Endothelial cell of umbilical vein (primary cell): ENCODE data around the gene TLR4. TPM values are rescaled to one million over a fixed set of nuclear protein-coding genes. Genes with fewer than 3 reads are reported as not detected.

Source experiments
- BruUV-seq: library from RNA; stranded (reverse); fragments of 400-500 nt; replicated peaks from 2 replicates; lab custom pipeline; 2021; lab: Mats Ljungman, UMichigan
- CTCF ChIA-PET: fragments of 300-600, 350-600 bp; sonication (Branson Sonifier 250); formaldehyde crosslinking; loops from one replicate; lab custom pipeline; 2021; ENCODE audit warnings: antibody characterized with exemption, inconsistent platforms; lab: Charles Lee
- POLR2A ChIA-PET: fragments of 300-600, 350-600 bp; sonication (Branson Sonifier 250); formaldehyde crosslinking; loops from one replicate; lab custom pipeline; 2021; ENCODE audit warnings: antibody characterized with exemption, inconsistent platforms; lab: Charles Lee
- DNase-seq: peaks from one replicate; pipeline ENCODE4 v3.0.0-alpha.2; 2011; ENCODE audit warnings: low read depth, low spot score
- FAIRE-seq: peaks from 2 replicates; lab custom pipeline; 2011; peaks lifted over from hg19 to GRCh38; lab: Jason Lieb, UNC
- H2AFZ ChIP-seq: 2 replicates; pipeline ENCODE4 v1.6.0; 2012; ENCODE audit warnings: low read depth, low read length, control low read depth, inconsistent platforms
- H3K27ac ChIP-seq: 2 replicates; pipeline ENCODE4 v1.5.1; 2011; ENCODE audit warnings: low read depth, mild to moderate bottlenecking, control low read depth, low read length, moderate library complexity; ENCODE audit not compliant: insufficient read depth
- H3K27me3 ChIP-seq, 2 experiments: 2 replicates each; pipeline versions ENCODE4 v1.6.0 to v1.6.1; 2011; ENCODE audit warnings: low read length in 2 of 2, mixed read lengths in 1 of 2; ENCODE audit not compliant: control insufficient read depth in 2 of 2, insufficient read depth in 2 of 2
- H3K36me3 ChIP-seq, 2 experiments: 2 replicates in 1 of 2; 3 replicates in 1 of 2; pipeline ENCODE4 v1.5.1; 2011; ENCODE audit warnings: low read length in 2 of 2, mild to moderate bottlenecking in 1 of 2, moderate library complexity in 1 of 2; ENCODE audit not compliant: control insufficient read depth in 2 of 2, insufficient read depth in 2 of 2; ENCODE audit errors: extremely low read depth in 1 of 2
- H3K4me1 ChIP-seq: 3 replicates; pipeline ENCODE4 v1.5.1; 2011; ENCODE audit warnings: mild to moderate bottlenecking, low read length; ENCODE audit not compliant: control insufficient read depth, insufficient read depth; ENCODE audit errors: extremely low read depth
- H3K4me2 ChIP-seq: 2 replicates; pipeline ENCODE4 v1.6.1; 2011; ENCODE audit warnings: low read length, control low read depth, mixed read lengths; ENCODE audit not compliant: insufficient read depth
- H3K4me3 ChIP-seq, 3 experiments: fragments of 200-600 bp in 1 of 3; sonication (generic), shearing (Covaris generic) in 1 of 3; replicated peaks in 1 of 3; 2 replicates each; pipeline ENCODE4 v1.5.1; 2011 to 2016; ENCODE audit warnings: control low read depth in 3 of 3, low read length in 3 of 3, mild to moderate bottlenecking in 2 of 3, inconsistent platforms in 1 of 3, low read depth in 1 of 3, moderate library complexity in 1 of 3; ENCODE audit not compliant: insufficient read depth in 1 of 3
- H3K79me2 ChIP-seq: 2 replicates; pipeline ENCODE4 v1.6.0; 2012; ENCODE audit warnings: low read length, inconsistent platforms; ENCODE audit not compliant: control insufficient read depth, insufficient read depth
- H3K9ac ChIP-seq: replicated peaks from 2 replicates; pipeline ENCODE3; 2011; ENCODE audit warnings: low read length, control low read depth; ENCODE audit not compliant: insufficient read depth; ENCODE audit errors: extremely low read depth
- H3K9me1 ChIP-seq: replicated peaks from 3 replicates; pipeline ENCODE4 v1.6.0; 2011; ENCODE audit warnings: mild to moderate bottlenecking, low read length; ENCODE audit not compliant: control insufficient read depth, insufficient read depth; ENCODE audit errors: extremely low read depth
- H3K9me3 ChIP-seq: replicated peaks from 2 replicates; pipeline ENCODE4 v1.5.1; 2012; ENCODE audit warnings: low read length, inconsistent platforms; ENCODE audit not compliant: control insufficient read depth, insufficient read depth
- H4K20me1 ChIP-seq: replicated peaks from 2 replicates; pipeline ENCODE3; 2011; ENCODE audit warnings: mild to moderate bottlenecking, low read length; ENCODE audit not compliant: control insufficient read depth, insufficient read depth; ENCODE audit errors: extremely low read depth
- CTCF ChIP-seq, 2 donors: IDR thresholded peaks; 1 replicate in 1 of 2; 2 replicates in 1 of 2; pipeline ENCODE4 v1.5.1; 2011; ENCODE audit warnings: low read length in 2 of 2, mild to moderate bottlenecking in 2 of 2, moderate library complexity in 2 of 2, control low read depth in 1 of 2, inconsistent platforms in 1 of 2, low read depth in 1 of 2; ENCODE audit not compliant: insufficient read depth in 1 of 2; ENCODE audit errors: extremely low read depth in 1 of 2
- EZH2 ChIP-seq: IDR thresholded peaks from 2 replicates; pipeline ENCODE4 v1.6.1; 2012; ENCODE audit warnings: borderline replicate concordance, low read depth, mild to moderate bottlenecking, moderate library complexity, low read length, inconsistent platforms; ENCODE audit not compliant: severe bottlenecking
- FOS ChIP-seq: IDR thresholded peaks from 2 replicates; pipeline ENCODE4 v1.6.1; 2011; ENCODE audit warnings: mild to moderate bottlenecking, low read length, moderate library complexity, borderline replicate concordance; ENCODE audit not compliant: insufficient read depth
- GATA2 ChIP-seq: IDR thresholded peaks from 2 replicates; pipeline ENCODE4 v1.7.0; 2011; ENCODE audit warnings: low read depth, mild to moderate bottlenecking, moderate library complexity, mixed read lengths, low read length; ENCODE audit not compliant: insufficient read length, insufficient read depth
- JUN ChIP-seq: IDR thresholded peaks from 2 replicates; pipeline ENCODE4 v1.6.1; 2011; ENCODE audit warnings: borderline replicate concordance, low read depth; ENCODE audit not compliant: insufficient read length, insufficient read depth
- MAX ChIP-seq: IDR thresholded peaks from 2 replicates; pipeline ENCODE4 v1.6.1; 2011; ENCODE audit not compliant: insufficient read depth, insufficient read length
- MYC ChIP-seq: IDR thresholded peaks from one replicate; pipeline ENCODE4 v1.6.1; 2011; ENCODE audit warnings: mild to moderate bottlenecking, low read depth, low read length
- POLR2A ChIP-seq: IDR thresholded peaks from 2 replicates; pipeline ENCODE4 v1.6.1; 2012; ENCODE audit warnings: low read depth, mild to moderate bottlenecking, control low read depth, low read length
- POLR2AphosphoS5 ChIP-seq: IDR thresholded peaks from 2 replicates; pipeline ENCODE4 v1.6.1; 2012; ENCODE audit warnings: low read depth, mild to moderate bottlenecking, control low read depth, low read length, moderate library complexity; ENCODE audit not compliant: insufficient read depth
- dilution Hi-C: fragments of 300-500 bp; cut with MboI; formaldehyde crosslinking; loops from one replicate; pipeline ENCODE4 v1.15.0; 2019; ENCODE audit warnings: low sequenced_read_pairs; ENCODE audit not compliant: extremely low pct_ligation_motif_present
- intact Hi-C: fragments of 100-400 bp; cut with micrococcal nuclease; formaldehyde crosslinking; loops from one replicate; pipeline ENCODE4 v1.10.0; 2022
- polyA plus RNA-seq, 4 experiments: library from polyadenylated mRNA; depleted of rRNA in 3 of 4; stranded (reverse) in 3 of 4; unstranded in 1 of 4; fragments of >200 nt; gene quantifications; 2 replicates each; pipeline versions ENCODE4 v1.2.1 to v1.2.3, GENCODE V29; 2011 to 2012; ENCODE audit warnings: missing spikeins in 1 of 4
- total RNA-seq: library from RNA; stranded (reverse); gene quantifications from 2 replicates; pipeline ENCODE4 v1.2.3, GENCODE V29; 2021

TLR4 gene
- total and polyA plus RNA-seq, 2 donors (not counting 3 experiments of a cell fraction or from before 2014, with no cell fraction given), result 18.2 to 38.6 TPM

- H3K4me3 ChIP-seq, result no peak overlapping the region
- intact Hi-C loops, result no loop called here
- no peaks in the 10 kb centered on the region for H3K36me3 ChIP-seq
- CTCF ChIA-PET, result no interaction called here
- DNase-seq (no peak), FAIRE-seq (no peak)
- H3K27me3 ChIP-seq, result no peaks in the 10 kb centered on the region
- no peak overlapping the region for H2AFZ ChIP-seq
- BruUV-seq, result no TSS peak
- POLR2A ChIA-PET, result no interaction called here
- H3K9me3 ChIP-seq, result no peaks in the 10 kb centered on the region
- TF ChIP-seq POLR2AphosphoS5, result no peak
- TF ChIP-seq JUN, result no peak
- no peak for TF ChIP-seq FOS
- TF ChIP-seq GATA2, result no peak
- TF ChIP-seq MYC, result no peak
- no peak for TF ChIP-seq MAX
- no peak for TF ChIP-seq EZH2
- no peak for TF ChIP-seq CTCF (IDR thresholded peaks at IDR 0.05; ENCODE audit: extremely low read depth in 1 of 2, insufficient read depth in 1 of 2, low read depth in 1 of 2, low read length in 2 of 2)
- TF ChIP-seq POLR2A, result no peak
- H3K4me1 ChIP-seq, result no peaks in the 10 kb centered on the region
- no peaks in the 10 kb centered on the region for H3K79me2 ChIP-seq
- H3K9ac ChIP-seq, result no peak overlapping the region
- dilution Hi-C loops, result no loop called here
- no peak overlapping the region for H3K27ac ChIP-seq
- no peaks in the 10 kb centered on the region for H4K20me1 ChIP-seq
- no peaks in the 10 kb centered on the region for H3K9me1 ChIP-seq
- no peak overlapping the region for H3K4me2 ChIP-seq
These were observed 7.2 kb upstream of the TLR4 start for GRCh38 chr9:117697046-117697445.
